SK-N-SH (cell line): ENCODE measurements around the gene MAGEF1.

ENCODE experiments used
- CTCF ChIP-seq: fragments of 200-600 bp; sonication (generic); IDR thresholded peaks from 2 replicates; pipeline ENCODE4 v1.6.1; 2017; ENCODE audit warnings: antibody characterized with exemption, mild to moderate bottlenecking, moderate library complexity
- EZH2phosphoT487 ChIP-seq: fragments of 200-600 bp; sonication (generic); IDR thresholded peaks from 2 replicates; pipeline ENCODE4 v1.6.1; 2017; ENCODE audit warnings: low read depth, mixed run types, mild to moderate bottlenecking, antibody characterized with exemption, moderate library complexity, borderline replicate concordance
- FOSL2 ChIP-seq: IDR thresholded peaks from 2 replicates; pipeline ENCODE4 v1.4.0; 2012; ENCODE audit warnings: low read depth, mild to moderate bottlenecking, moderate library complexity, borderline replicate concordance
- GATA2 ChIP-seq: sonication (generic); formaldehyde crosslinking; IDR thresholded peaks from 2 replicates; pipeline ENCODE4 v1.5.0; 2020; ENCODE audit warnings: mild to moderate bottlenecking, missing genetic modification reagents
- MXI1 ChIP-seq: IDR thresholded peaks from 2 replicates; pipeline ENCODE4 v1.6.1; 2012; ENCODE audit warnings: mild to moderate bottlenecking, low read depth, low read length, improper control_type of control experiment
- NFIC ChIP-seq: IDR thresholded peaks from 2 replicates; pipeline ENCODE4 v1.4.0; 2012; ENCODE audit warnings: borderline replicate concordance
- NRF1 ChIP-seq: IDR thresholded peaks from 2 replicates; pipeline ENCODE4 v1.6.1; 2012; ENCODE audit warnings: low read depth, mild to moderate bottlenecking, low read length
- RCOR1 ChIP-seq: fragments of 150-350 bp; IDR thresholded peaks from 2 replicates; pipeline ENCODE4 v1.6.1; 2017; ENCODE audit warnings: antibody characterized with exemption, low read length
- TCF12 ChIP-seq: IDR thresholded peaks from 2 replicates; pipeline ENCODE4 v1.4.0; 2012
- YY1 ChIP-seq: IDR thresholded peaks from 2 replicates; pipeline ENCODE4 v1.4.0; 2012; ENCODE audit warnings: low read depth, mild to moderate bottlenecking

GRCh38 chr3:184733181-184733580 lies 21.3 kb upstream of the MAGEF1 start:
- TF ChIP-seq CTCF (no peak), TCF12 (no peak), NFIC (no peak), YY1 (no peak), EZH2phosphoT487 (no peak), NRF1 (no peak), MXI1 (no peak), FOSL2 (no peak), RCOR1 (no peak), GATA2 (CRISPR knock-in tag) (no peak)
